H1 (cell line): ENCODE data around the gene APC2. TPM values are rescaled to one million over a fixed set of nuclear protein-coding genes. Genes with fewer than 3 reads are reported as not detected.

ENCODE experiments used
- CTCF ChIA-PET: fragments of 300-600 bp; sonication (Branson Sonifier 250); formaldehyde crosslinking; loops from one replicate; lab custom pipeline; 2021; ENCODE audit not compliant: partially characterized antibody; lab: Charles Lee
- POLR2A ChIA-PET: fragments of 300-600 bp; sonication (Branson Sonifier 250); formaldehyde crosslinking; loops from one replicate; lab custom pipeline; 2021; ENCODE audit warnings: inconsistent platforms; ENCODE audit not compliant: partially characterized antibody; lab: Charles Lee
- DNase-seq, 2 experiments: peaks; one replicate each; pipeline versions ENCODE4 v3.0.0 to v3.0.0-alpha.2; 2010 to 2022; ENCODE audit warnings: low spot score in 2 of 2, low read depth in 1 of 2, mixed read lengths in 1 of 2
- FAIRE-seq: peaks from 2 replicates; lab custom pipeline; 2011; peaks lifted over from hg19 to GRCh38; lab: Jason Lieb, UNC
- H2AFZ ChIP-seq: 2 replicates; pipeline ENCODE4 v1.8.1; 2012; ENCODE audit warnings: low read length, inconsistent platforms
- H2AK5ac ChIP-seq: 2 replicates; pipeline ENCODE4 v1.6.1; 2013; ENCODE audit warnings: low read depth, low read length
- H2BK120ac ChIP-seq: replicated peaks from 2 replicates; pipeline ENCODE3; 2013; ENCODE audit warnings: low read depth, low read length, inconsistent platforms
- H2BK12ac ChIP-seq: 2 replicates; pipeline ENCODE4 v1.6.1; 2013; ENCODE audit warnings: low read depth, low read length
- H2BK15ac ChIP-seq: 2 replicates; pipeline ENCODE4 v1.6.1; 2013; ENCODE audit warnings: low read length
- H2BK20ac ChIP-seq: 2 replicates; pipeline ENCODE4 v1.6.1; 2013; ENCODE audit warnings: low read length
- H2BK5ac ChIP-seq: 2 replicates; pipeline ENCODE4 v1.6.1; 2013; ENCODE audit warnings: low read depth, low read length
- H3K14ac ChIP-seq: 2 replicates; pipeline ENCODE4 v1.6.1; 2013; ENCODE audit warnings: inconsistent platforms; ENCODE audit not compliant: insufficient read length
- H3K18ac ChIP-seq: 2 replicates; pipeline ENCODE4 v1.6.1; 2013; ENCODE audit warnings: low read length; ENCODE audit errors: extremely low read depth
- H3K23ac ChIP-seq: 2 replicates; pipeline ENCODE4 v1.6.1; 2013; ENCODE audit warnings: inconsistent platforms; ENCODE audit not compliant: insufficient read length
- H3K23me2 ChIP-seq: 2 replicates; pipeline ENCODE4 v1.6.1; 2013; ENCODE audit warnings: low read depth, low read length
- H3K27ac ChIP-seq: 2 replicates; pipeline ENCODE4 v1.6.1; 2011; ENCODE audit warnings: low read depth, low read length, inconsistent platforms
- H3K27me3 ChIP-seq, 4 experiments: replicated peaks in 1 of 4; 1 replicate in 1 of 4; 2 replicates in 3 of 4; pipeline versions ENCODE4 v1.6.1 to v1.8.1; 2011 to 2013; ENCODE audit warnings: low read length in 3 of 4, mild to moderate bottlenecking in 3 of 4, inconsistent platforms in 2 of 4, mixed read lengths in 2 of 4, moderate library complexity in 1 of 4; ENCODE audit not compliant: control insufficient read depth in 3 of 4, insufficient read depth in 3 of 4; ENCODE audit errors: extremely low read depth in 1 of 4
- H3K36me3 ChIP-seq, 4 experiments: 2 replicates each; pipeline versions ENCODE4 v1.6.1 to v1.8.1; 2011 to 2013; ENCODE audit warnings: mild to moderate bottlenecking in 4 of 4, low read length in 3 of 4, moderate library complexity in 2 of 4, control low read depth in 1 of 4, inconsistent platforms in 1 of 4; ENCODE audit not compliant: insufficient read depth in 4 of 4, control insufficient read depth in 2 of 4
- H3K4ac ChIP-seq: replicated peaks from 2 replicates; pipeline ENCODE3; 2013; ENCODE audit warnings: low read length, low read depth, mixed read lengths, inconsistent platforms; ENCODE audit not compliant: insufficient read length
- H3K4me1 ChIP-seq, 4 experiments: replicated peaks in 1 of 4; 1 replicate in 1 of 4; 2 replicates in 3 of 4; pipeline versions ENCODE4 v1.6.1 to v1.8.1; 2011 to 2013; ENCODE audit warnings: low read length in 3 of 4, inconsistent platforms in 2 of 4, mixed read lengths in 1 of 4; ENCODE audit not compliant: insufficient read depth in 4 of 4, control insufficient read depth in 3 of 4
- H3K4me2 ChIP-seq, 2 experiments: 2 replicates each; pipeline versions ENCODE4 v1.6.1 to v1.8.1; 2011 to 2013; ENCODE audit warnings: low read depth in 2 of 2, low read length in 2 of 2, control low read depth in 1 of 2, inconsistent platforms in 1 of 2, mild to moderate bottlenecking in 1 of 2; ENCODE audit not compliant: insufficient read depth in 1 of 2
- H3K4me3 ChIP-seq, 4 experiments: fragments of 200-600, 300-600 bp in 1 of 4; sonication (generic), shearing (Covaris generic), sonication (Bioruptor Twin) in 1 of 4; 2 replicates each; pipeline versions ENCODE4 v1.5.1 to v1.8.1; 2011 to 2016; ENCODE audit warnings: low read length in 4 of 4, low read depth in 3 of 4, control low read depth in 2 of 4, inconsistent platforms in 2 of 4, mild to moderate bottlenecking in 2 of 4, mixed read lengths in 1 of 4, moderate library complexity in 1 of 4; ENCODE audit not compliant: insufficient read depth in 2 of 4; ENCODE audit errors: extremely low read depth in 1 of 4
- H3K56ac ChIP-seq: replicated peaks from 2 replicates; pipeline ENCODE3; 2013; ENCODE audit warnings: low read depth, mild to moderate bottlenecking, mixed read lengths, low read length, inconsistent platforms; ENCODE audit not compliant: insufficient read length
- H3K79me1 ChIP-seq: 2 replicates; pipeline ENCODE4 v1.6.1; 2013; ENCODE audit warnings: low read depth, low read length, control low read depth
- H3K79me2 ChIP-seq, 2 experiments: 2 replicates each; pipeline versions ENCODE4 v1.6.1 to v1.8.1; 2012 to 2013; ENCODE audit warnings: low read length in 2 of 2, mild to moderate bottlenecking in 2 of 2, inconsistent platforms in 1 of 2; ENCODE audit not compliant: insufficient read depth in 2 of 2, control insufficient read depth in 1 of 2
- H3K9ac ChIP-seq, 4 experiments: replicated peaks in 1 of 4; 1 replicate in 1 of 4; 2 replicates in 3 of 4; pipeline versions ENCODE4 v1.6.1 to v1.8.1; 2011 to 2013; ENCODE audit warnings: low read depth in 3 of 4, low read length in 3 of 4, control low read depth in 2 of 4, mild to moderate bottlenecking in 2 of 4, moderate library complexity in 2 of 4, inconsistent platforms in 1 of 4; ENCODE audit errors: extremely low read depth in 1 of 4
- H3K9me3 ChIP-seq, 2 experiments: 2 replicates each; pipeline versions ENCODE4 v1.6.1 to v1.8.1; 2012 to 2013; ENCODE audit warnings: mild to moderate bottlenecking in 2 of 2, moderate library complexity in 2 of 2, control low read depth in 1 of 2, inconsistent platforms in 1 of 2, low read depth in 1 of 2, low read length in 1 of 2, mixed read lengths in 1 of 2; ENCODE audit not compliant: insufficient read depth in 2 of 2
- H4K20me1 ChIP-seq, 2 experiments: replicated peaks in 1 of 2; 2 replicates each; pipeline versions ENCODE3 to v1.8.1; 2011 to 2013; ENCODE audit warnings: inconsistent platforms in 2 of 2, low read length in 2 of 2, mild to moderate bottlenecking in 1 of 2; ENCODE audit not compliant: insufficient read depth in 2 of 2, control insufficient read depth in 1 of 2
- H4K5ac ChIP-seq: 2 replicates; pipeline ENCODE4 v1.6.1; 2013; ENCODE audit warnings: low read length, low read depth, mixed read lengths, inconsistent platforms; ENCODE audit not compliant: insufficient read length
- H4K8ac ChIP-seq: 2 replicates; pipeline ENCODE4 v1.8.0; 2013; ENCODE audit warnings: mild to moderate bottlenecking, moderate library complexity, low read length, inconsistent platforms; ENCODE audit not compliant: insufficient read depth; ENCODE audit errors: extremely low read depth
- H4K91ac ChIP-seq: replicated peaks from 2 replicates; pipeline ENCODE3; 2013; ENCODE audit warnings: low read length, mixed read lengths, inconsistent platforms; ENCODE audit not compliant: insufficient read length
- E2F6 ChIP-seq: IDR thresholded peaks from 2 replicates; pipeline ENCODE4 v1.6.1; 2012; ENCODE audit warnings: inconsistent platforms
- HDAC2 ChIP-seq, 2 experiments: fragments of 300-600 bp in 1 of 2; sonication (generic) in 1 of 2; IDR thresholded peaks; 2 replicates each; pipeline ENCODE4 v1.6.1; 2011 to 2012; ENCODE audit warnings: low read depth in 2 of 2, low read length in 2 of 2, mild to moderate bottlenecking in 2 of 2, moderate library complexity in 2 of 2, borderline replicate concordance in 1 of 2, inconsistent platforms in 1 of 2
- NRF1 ChIP-seq: IDR thresholded peaks from 2 replicates; pipeline ENCODE4 v1.6.1; 2011; ENCODE audit warnings: mild to moderate bottlenecking, low read depth, low read length, improper control_type of control experiment
- RBBP5 ChIP-seq: IDR thresholded peaks from 2 replicates; pipeline ENCODE4 v1.7.1; 2012; ENCODE audit warnings: low read depth, mild to moderate bottlenecking, inconsistent platforms, low read length, moderate library complexity, borderline replicate concordance
- RFX5 ChIP-seq: IDR thresholded peaks from 2 replicates; pipeline ENCODE4 v1.6.1; 2011; ENCODE audit warnings: low read depth, low read length, improper control_type of control experiment, borderline replicate concordance
- SAP30 ChIP-seq: fragments of 300-600 bp; sonication (generic); IDR thresholded peaks from 2 replicates; pipeline ENCODE4 v1.7.1; 2012; ENCODE audit warnings: low read length, moderate library complexity, mild to moderate bottlenecking, inconsistent platforms; ENCODE audit not compliant: insufficient read depth, insufficient replicate concordance
- WGBS, 2 experiments: shearing (Covaris generic) in 1 of 2; methylation state at CpG; one replicate each; pipeline versions ENCODE4 v1.1.6 to v1.1.7; 2013 to 2015; ENCODE audit warnings: low lambda C conversion rate in 2 of 2, mixed read lengths in 2 of 2, inconsistent platforms in 1 of 2, low coverage in 1 of 2, missing lambda C conversion rate in 1 of 2; ENCODE audit not compliant: insufficient replicate concordance in 2 of 2, insufficient coverage in 1 of 2, insufficient read length in 1 of 2; ENCODE audit errors: extremely low coverage in 1 of 2, missing lambda C conversion rate in 1 of 2; 5-methylcytosine and 5-hydroxymethylcytosine counted together
- polyA plus RNA-seq, 7 experiments: library from polyadenylated mRNA; depleted of rRNA in 3 of 7; stranded (reverse) in 5 of 7; unstranded in 2 of 7; fragments of >200 nt in 5 of 7; fragments of 200-250 nt in 2 of 7; gene quantifications; 1 replicate in 5 of 7; 2 replicates in 1 of 7; 4 replicates in 1 of 7; pipeline versions ENCODE4 v1.2.1 to v1.2.3, GENCODE V29; 2011 to 2013; ENCODE audit warnings: missing spikeins in 2 of 7, mixed read lengths in 2 of 7
- total RNA-seq: library from RNA; stranded (reverse); fragmentation: NEBNext Ultra II Directional; extraction: Animal tissue kit (Norgen Biotek cat#: 25700); gene quantifications from 2 replicates; pipeline ENCODE4 v1.2.1, GENCODE V29; 2021

APC2 gene
- total and polyA plus RNA-seq, 2 of the 8 experiments (the other 6 are each of a cell fraction or from before 2014, with no cell fraction given), result 1.3 to 4.1 TPM

GRCh38 chr19:1481893-1482360 lies 32.0 kb downstream of the APC2 start:
- Histone ChIP-seq H3K9me3 (no peaks in the 10 kb centered on the region), H3K14ac (no peak overlapping the region), H3K4me3 (no peak overlapping the region), H2BK15ac (no peak overlapping the region), H2AFZ (no peak overlapping the region), H3K36me3 (peaks cover 0 to 3% (median 1%) of the 10 kb centered on the region in 4 experiments; a peak in 1 of 8 replicates), H3K4me1 (no peaks in the 10 kb centered on the region; a peak in 2 of 7 replicates), H2BK12ac (no peak overlapping the region), H3K9ac (no peak overlapping the region), H4K5ac (no peak overlapping the region), H3K4ac (no peak overlapping the region), H3K56ac (no peak overlapping the region), H3K23me2 (peaks cover 7% of the 10 kb centered on the region), H4K8ac (no peak overlapping the region; the same call in 1 of the 2 replicates), H3K27ac (no peak overlapping the region), H2BK5ac (no peak overlapping the region), H3K23ac (no peak overlapping the region), H3K4me2 (no peak overlapping the region), H2BK120ac (no peak overlapping the region), H3K79me2 (peaks cover 0 to 4% of the 10 kb centered on the region in 2 experiments; a peak in 1 of 4 replicates), H4K91ac (no peak overlapping the region), H3K18ac (no peak overlapping the region), H2AK5ac (no peak overlapping the region), H3K27me3 (no peaks in the 10 kb centered on the region), H3K79me1 (no peaks in the 10 kb centered on the region; the same call in 1 of the 2 replicates), H2BK20ac (no peak overlapping the region), H4K20me1 (no peaks in the 10 kb centered on the region)
- WGBS, 2 experiments, result 93% methylated on average over 27 of the region's 36 CpGs; no CpG with 5 or more reads in 1 of the 2 experiments
- POLR2A ChIA-PET, result interaction anchor here (0.8 to 1.0 kb wide), 4 partner anchors 13 to 52 kb away, joined by 3 read pairs; no protein-coding TSS in a partner anchor
- no peak for FAIRE-seq
- no peak for DNase-seq
- CTCF ChIA-PET, result interaction anchor here (0.7 to 1.1 kb wide), 4 partner anchors 16 to 34 kb away, joined by 3 to 4 read pairs (median 3); no protein-coding TSS in a partner anchor
- TF ChIP-seq SAP30, result no peak
- TF ChIP-seq NRF1, result no peak
- TF ChIP-seq RFX5, result no peak
- TF ChIP-seq RBBP5, result no peak
- TF ChIP-seq E2F6, result no peak
- TF ChIP-seq HDAC2 (IDR thresholded peaks at IDR 0.05; ENCODE audit: borderline replicate concordance in 1 of 2, low read depth in 2 of 2, low read length in 2 of 2), result no peak
